K562 (cell line): ENCODE measurements around the gene SLC37A4.

Experiments
- BRD4 ChIP-seq: fragments of 200-600 bp; sonication (generic); IDR thresholded peaks from 2 replicates; pipeline ENCODE4 v1.6.1; 2017; ENCODE audit warnings: inconsistent platforms
- CHD1 ChIP-seq: fragments of 200-600 bp; sonication (generic); IDR thresholded peaks from one replicate; pipeline ENCODE4 v1.6.1; 2012; ENCODE audit warnings: mild to moderate bottlenecking, moderate library complexity, low read length, inconsistent platforms
- CTCF ChIP-seq, 3 experiments: IDR thresholded peaks in 2 of 3; conservative IDR thresholded peaks in 1 of 3; 2 replicates each; pipeline ENCODE4 v1.5.1; 2011 to 2012; ENCODE audit warnings: low read length in 3 of 3, mild to moderate bottlenecking in 3 of 3, control low read depth in 2 of 3, improper control_type of control experiment in 1 of 3, inconsistent platforms in 1 of 3, low read depth in 1 of 3, mixed read lengths in 1 of 3, moderate library complexity in 1 of 3; ENCODE audit not compliant: insufficient read depth in 2 of 3
- FOXK2 ChIP-seq, 2 experiments: fragments of 450-650 bp; IDR thresholded peaks in 1 of 2; conservative IDR thresholded peaks in 1 of 2; 2 replicates each; pipeline ENCODE4 v1.6.1; 2016; ENCODE audit warnings: low read depth in 2 of 2, mild to moderate bottlenecking in 1 of 2
- HIVEP1 ChIP-seq: fragments of 250-450 bp; sonication (Bioruptor Pico); IDR thresholded peaks from 2 replicates; pipeline ENCODE4 v1.4.0; 2020; ENCODE audit warnings: mild to moderate bottlenecking
- MTA1 ChIP-seq: fragments of 450-650 bp; IDR thresholded peaks from 2 replicates; pipeline ENCODE4 v1.6.1; 2017; ENCODE audit warnings: borderline replicate concordance
- PCBP2 ChIP-seq: fragments of 200-400 bp; formaldehyde crosslinking; IDR thresholded peaks from 2 replicates; pipeline ENCODE4 v1.6.1; 2018; ENCODE audit warnings: low read length, low read depth, mild to moderate bottlenecking, moderate library complexity; ENCODE audit not compliant: poor library complexity, severe bottlenecking

- no peak for TF ChIP-seq CTCF (IDR thresholded peaks at IDR 0.05 in 2 of 3, conservative IDR thresholded peaks at IDR 0.05 in 1 of 3; ENCODE audit: insufficient read depth in 2 of 3, low read depth in 1 of 3, low read length in 3 of 3)
- no peak for TF ChIP-seq HIVEP1 (CRISPR knock-in tag)
- TF ChIP-seq PCBP2 = no peak
- peak; percentile 71 to 80; a peak in 3 of 4 replicates for TF ChIP-seq FOXK2 (conservative IDR thresholded peaks at IDR 0.05 in 1 of 2, IDR thresholded peaks at IDR 0.05 in 1 of 2; ENCODE audit: low read depth in 2 of 2)
- no peak for TF ChIP-seq CHD1
- TF ChIP-seq BRD4 = no peak
- TF ChIP-seq MTA1 = 0 out of 2 replicates have a peak, but pooled peaks have one; percentile 61
Measured at GRCh38 chr11:119018074-119018938, 12.4 kb downstream of the SLC37A4 start, which contains the start of the genes RPS25 and TRAPPC4.
